ENCODE results near the gene MMAB.

GRCh38 chr12:109611223-109611622 is 37.9 kb upstream of the MMAB start:
- no peak for TF ChIP-seq SP1 (IDR thresholded peaks at IDR 0.05)
- TF ChIP-seq FOXK2 (IDR thresholded peaks at IDR 0.05) = no peak
- no peak for TF ChIP-seq FOXM1 (IDR thresholded peaks at IDR 0.05; ENCODE audit: borderline replicate concordance)
- no peak for TF ChIP-seq ARNT (IDR thresholded peaks at IDR 0.05)
- TF ChIP-seq PKNOX1 (IDR thresholded peaks at IDR 0.05) = no peak
- TF ChIP-seq ELF4 (IDR thresholded peaks at IDR 0.05) = no peak
- TF ChIP-seq BHLHE40 (IDR thresholded peaks at IDR 0.05; ENCODE audit: borderline replicate concordance) = no peak
- TF ChIP-seq CTBP1 (IDR thresholded peaks at IDR 0.05; ENCODE audit: borderline replicate concordance) = no peak
- no peak for TF ChIP-seq TARDBP (IDR thresholded peaks at IDR 0.05)
- no peak for TF ChIP-seq SUZ12 (IDR thresholded peaks at IDR 0.05)
